HepG2 (cell line): ENCODE measurements around the gene TUBGCP6. TPM values are rescaled to one million over a fixed set of nuclear protein-coding genes. Genes with fewer than 3 reads are reported as not detected.

Experiments
- ATAC-seq: fragments of 200-7000 bp; cut with Tn5 transposase; 3 replicates; pipeline ENCODE4 v1.9.1; 2020; ENCODE audit warnings: mild to moderate bottlenecking, moderate library complexity
- BruUV-seq: library from RNA; stranded (reverse); fragments of 400-500 nt; replicated peaks from 2 replicates; lab custom pipeline; 2021; lab: Mats Ljungman, UMichigan
- CTCF ChIA-PET: fragments of 300-600 bp; formaldehyde crosslinking; extraction: SDS; loops from one replicate; lab custom pipeline; 2021; ENCODE audit warnings: low total read pairs, inconsistent platforms, low intra/inter-chr PET ratio; lab: Yijun Ruan, JAX
- POLR2A ChIA-PET: fragments of 350-600 bp; sonication (Branson Sonifier 250); formaldehyde crosslinking; loops from one replicate; lab custom pipeline; 2020; ENCODE audit warnings: antibody characterized with exemption, inconsistent platforms; lab: Yijun Ruan, JAX
- DNase-seq: peaks from one replicate; pipeline ENCODE4 v3.0.0-alpha.2; 2015; ENCODE audit warnings: low spot score
- FAIRE-seq: peaks from 3 replicates; lab custom pipeline; 2011; peaks lifted over from hg19 to GRCh38; lab: Jason Lieb, UNC
- H2AFZ ChIP-seq: one replicate; pipeline ENCODE4 v1.6.1; 2011; ENCODE audit warnings: low read length, inconsistent platforms
- H3K27ac ChIP-seq: fragments of 300-600 bp; 3 replicates; pipeline ENCODE4 v1.8.0; 2011; ENCODE audit warnings: mixed run types, mild to moderate bottlenecking, mixed read lengths, low read length, inconsistent platforms; ENCODE audit not compliant: insufficient read depth; ENCODE audit errors: extremely low read length
- H3K27me3 ChIP-seq, 2 experiments: fragments of 200-600 bp in 1 of 2; 2 replicates in 1 of 2; 3 replicates in 1 of 2; pipeline versions ENCODE4 v1.6.0 to v1.8.0; 2011; ENCODE audit warnings: low read length in 2 of 2, mild to moderate bottlenecking in 2 of 2, moderate library complexity in 2 of 2, inconsistent platforms in 1 of 2; ENCODE audit not compliant: insufficient read depth in 2 of 2, control insufficient read depth in 1 of 2
- H3K36me3 ChIP-seq, 2 experiments: fragments of 200-600 bp in 1 of 2; replicated peaks in 1 of 2; 2 replicates in 1 of 2; 3 replicates in 1 of 2; pipeline versions ENCODE4 v1.5.1 to v1.8.0; 2011; ENCODE audit warnings: low read length in 2 of 2, inconsistent platforms in 1 of 2; ENCODE audit not compliant: insufficient read depth in 2 of 2, control insufficient read depth in 1 of 2
- H3K4me1 ChIP-seq: 2 replicates; pipeline ENCODE4 v1.5.1; 2012; ENCODE audit warnings: low read length, inconsistent platforms; ENCODE audit not compliant: insufficient read depth
- H3K4me2 ChIP-seq: 2 replicates; pipeline ENCODE4 v1.6.0; 2011; ENCODE audit warnings: low read depth, low read length, inconsistent platforms
- H3K4me3 ChIP-seq, 3 experiments: fragments of 200-600 bp in 1 of 3; sonication (generic), shearing (Covaris generic) in 1 of 3; replicated peaks in 1 of 3; 2 replicates each; pipeline ENCODE4 v1.5.1; 2011 to 2016; ENCODE audit warnings: low read length in 3 of 3, inconsistent platforms in 2 of 3, low read depth in 2 of 3, mild to moderate bottlenecking in 2 of 3, control low read depth in 1 of 3, mixed read lengths in 1 of 3; ENCODE audit not compliant: insufficient read depth in 1 of 3
- H3K79me2 ChIP-seq: one replicate; pipeline ENCODE4 v1.6.1; 2011; ENCODE audit warnings: low read length, inconsistent platforms; ENCODE audit not compliant: insufficient read depth
- H3K9ac ChIP-seq: 2 replicates; pipeline ENCODE4 v1.6.0; 2011; ENCODE audit warnings: mild to moderate bottlenecking, low read depth, low read length, inconsistent platforms; ENCODE audit not compliant: insufficient read depth
- H3K9me3 ChIP-seq: 2 replicates; pipeline ENCODE4 v1.5.1; 2012; ENCODE audit warnings: mild to moderate bottlenecking, low read length
- H4K20me1 ChIP-seq: 2 replicates; pipeline ENCODE4 v1.6.0; 2011; ENCODE audit warnings: inconsistent platforms, mild to moderate bottlenecking, low read length, moderate library complexity; ENCODE audit not compliant: insufficient read depth
- AGO2 ChIP-seq: fragments of 200-400 bp; formaldehyde crosslinking; optimal IDR thresholded peaks from 2 replicates; pipeline ENCODE3; 2017; ENCODE audit warnings: mild to moderate bottlenecking, low read depth, low read length, moderate library complexity
- AKAP8 ChIP-seq: sonication (generic); formaldehyde crosslinking; IDR thresholded peaks from 2 replicates; pipeline ENCODE4 v1.5.1; 2020; ENCODE audit warnings: mild to moderate bottlenecking, missing genetic modification reagents
- PCBP2 ChIP-seq: fragments of 200-400 bp; formaldehyde crosslinking; optimal IDR thresholded peaks from 2 replicates; pipeline ENCODE3; 2018; ENCODE audit warnings: low read length, low read depth; ENCODE audit not compliant: poor library complexity, severe bottlenecking
- PHF20 ChIP-seq: sonication (generic); formaldehyde crosslinking; IDR thresholded peaks from 2 replicates; pipeline ENCODE4 v1.5.0; 2020; ENCODE audit warnings: mild to moderate bottlenecking, missing genetic modification reagents
- PPARG ChIP-seq: conservative IDR thresholded peaks from 2 replicates; pipeline ENCODE4 v1.6.1; 2016; ENCODE audit warnings: missing biosample characterization, missing genetic modification reagents
- RBFOX2 ChIP-seq: fragments of 200-400 bp; formaldehyde crosslinking; IDR thresholded peaks from 2 replicates; pipeline ENCODE4 v1.6.1; 2017; ENCODE audit warnings: low read depth, mild to moderate bottlenecking, low read length
- WGBS: methylation state at CpG from one replicate; pipeline ENCODE4 v1.1.6; 2017; ENCODE audit warnings: low lambda C conversion rate; 5-methylcytosine and 5-hydroxymethylcytosine counted together
- in situ Hi-C: cut with HindIII; loops from 2 replicates; pipeline ENCODE4 v1.10.0; 2017; ENCODE audit warnings: low pct_unique_long_range_greater_than_20kb; ENCODE audit not compliant: extremely low pct_ligation_motif_present
- intact Hi-C: fragments of 100-400 bp; cut with micrococcal nuclease; formaldehyde crosslinking; loops from one replicate; pipeline ENCODE4 v1.10.0; 2022; ENCODE audit not compliant: unreplicated experiment
- polyA plus RNA-seq, 8 experiments: library from polyadenylated mRNA; depleted of rRNA in 3 of 8; stranded (reverse) in 7 of 8; unstranded in 1 of 8; fragments of >200 nt; fragmentation: Illumina TruSeq in 4 of 8; extraction: Trizol in 4 of 8; gene quantifications; 2 replicates each; pipeline versions ENCODE4 v1.2.1 to v1.2.3, GENCODE V29; 2011 to 2016; ENCODE audit warnings: low read depth in 4 of 8, missing spikeins in 1 of 8, mixed read lengths in 1 of 8; ENCODE audit not compliant: insufficient read depth in 1 of 8
- total RNA-seq, 5 experiments: library from RNA; depleted of rRNA; stranded (reverse); fragments of >200 nt; fragmentation: Illumina TruSeq; extraction: Trizol; gene quantifications; 2 replicates each; pipeline ENCODE4 v1.2.3, GENCODE V29; 2016; ENCODE audit warnings: low read depth in 1 of 5
- TF ChIP-seq, protein P1 (sequence below): IDR thresholded peaks from 2 replicates; pipeline ENCODE4 v1.6.1; 2016; ENCODE audit warnings: mild to moderate bottlenecking, missing biosample characterization, missing genetic modification reagents
- TF ChIP-seq, protein P2 (sequence below): sonication (generic); formaldehyde crosslinking; IDR thresholded peaks from 2 replicates; pipeline ENCODE4 v1.4.0; 2020; ENCODE audit warnings: mild to moderate bottlenecking, missing genetic modification reagents
- TF ChIP-seq, protein P3 (sequence below): sonication (generic); formaldehyde crosslinking; IDR thresholded peaks from 2 replicates; pipeline ENCODE4 v1.4.0; 2020; ENCODE audit warnings: missing genetic modification reagents

The TUBGCP6 gene
- total and polyA plus RNA-seq, 2 of the 13 experiments (the other 11 are each of a cell fraction or from before 2014, with no cell fraction given) = 14.6 to 15.7 TPM

DNA sequence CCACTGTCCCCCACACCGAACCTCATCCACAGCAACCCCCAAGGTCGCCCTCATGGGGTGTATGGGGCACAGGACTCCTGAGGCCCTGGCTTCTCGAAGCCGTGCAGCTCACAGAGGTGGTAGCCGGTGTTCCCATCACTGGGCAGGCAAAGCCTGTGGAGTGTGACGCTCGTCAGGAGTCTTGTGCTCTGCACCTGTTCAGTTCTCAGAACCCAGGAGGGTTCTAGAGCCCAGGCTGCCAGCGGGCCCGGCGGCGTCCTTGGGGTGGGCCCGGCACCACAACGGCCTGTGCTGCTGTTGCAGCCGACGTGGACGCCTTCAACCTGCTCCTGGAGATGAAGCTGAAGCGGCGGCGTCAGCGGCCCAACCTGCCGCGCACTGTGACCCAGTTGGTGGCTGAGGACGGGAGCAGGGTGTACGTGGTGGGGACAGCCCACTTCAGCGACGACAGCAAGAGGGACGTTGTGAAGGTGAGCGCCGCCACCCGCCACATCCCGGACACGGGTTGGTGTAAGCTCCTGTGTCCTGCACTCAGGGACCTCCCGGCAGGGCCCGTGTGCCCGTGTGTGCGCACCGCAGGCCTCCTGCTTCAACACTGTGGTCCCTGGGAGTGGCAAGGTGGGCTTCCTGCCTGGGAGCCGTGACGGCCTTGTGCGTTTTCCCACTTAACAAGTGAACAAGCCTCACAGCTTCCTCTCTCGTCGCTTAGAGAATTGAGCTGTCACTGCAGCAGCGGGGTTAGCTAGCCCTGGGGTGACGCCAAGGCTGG, 50.6 kb downstream of the TUBGCP6 start:
- FAIRE-seq (no peak), DNase-seq (no peak), ATAC-seq (no peak)
- Histone ChIP-seq H3K79me2 (peaks cover 2% of the 10 kb centered on the region), H3K4me2 (no peak overlapping the region), H3K9ac (no peak overlapping the region), H3K27ac (no peak overlapping the region), H3K36me3 (peaks cover 19 to 21% of the 10 kb centered on the region in 2 experiments; a peak in 4 of 5 replicates), H3K9me3 (no peaks in the 10 kb centered on the region), H4K20me1 (no peaks in the 10 kb centered on the region), H2AFZ (no peak overlapping the region), H3K27me3 (no peaks in the 10 kb centered on the region), H3K4me3 (no peak overlapping the region), H3K4me1 (no peaks in the 10 kb centered on the region)
- CTCF ChIA-PET = no interaction called here
- intact Hi-C loops (no loop called here), in situ Hi-C loops (no loop called here)
- 96% methylated on average over 33 of the region's 44 CpGs for WGBS
- no TSS peak for BruUV-seq
- peak; percentile 46 for TF ChIP-seq RBFOX2
- no peak for TF ChIP-seq PCBP2
- TF ChIP-seq AGO2 = peak; percentile 41
- POLR2A ChIA-PET = no interaction called here

DNA sequence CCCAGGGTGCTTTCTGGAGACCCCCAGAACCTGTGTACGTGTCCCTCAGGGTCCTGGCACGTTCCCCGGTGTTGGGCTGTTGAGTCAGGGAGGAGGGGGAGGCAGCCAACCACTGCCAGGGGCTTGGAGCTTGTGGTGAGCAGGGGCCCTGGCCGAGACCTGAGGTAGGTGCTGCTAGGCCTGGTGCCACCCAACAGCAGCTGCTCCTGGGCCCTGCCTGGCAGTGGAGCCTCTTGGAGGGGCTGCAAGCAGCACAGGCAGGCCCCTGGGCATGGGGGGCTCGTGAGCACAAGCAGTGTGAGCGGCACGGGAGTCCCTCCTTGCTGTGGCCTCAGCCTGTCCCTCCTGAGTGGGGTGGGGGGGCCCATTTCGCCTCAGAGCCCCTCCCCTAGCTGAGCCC, 51.2 kb downstream of the TUBGCP6 start:
- WGBS = 100% methylated on average over 3 of the region's 8 CpGs
- TF ChIP-seq, protein P1, sequence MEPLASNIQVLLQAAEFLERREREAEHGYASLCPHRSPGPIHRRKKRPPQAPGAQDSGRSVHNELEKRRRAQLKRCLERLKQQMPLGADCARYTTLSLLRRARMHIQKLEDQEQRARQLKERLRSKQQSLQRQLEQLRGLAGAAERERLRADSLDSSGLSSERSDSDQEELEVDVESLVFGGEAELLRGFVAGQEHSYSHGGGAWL (CRISPR knock-in tag) = no peak
- 0 out of 2 replicates have a peak, but pooled peaks have one; percentile 1 for TF ChIP-seq AKAP8 (CRISPR knock-in tag)
- no peak for TF ChIP-seq PHF20 (CRISPR knock-in tag)
- TF ChIP-seq, protein P2, sequence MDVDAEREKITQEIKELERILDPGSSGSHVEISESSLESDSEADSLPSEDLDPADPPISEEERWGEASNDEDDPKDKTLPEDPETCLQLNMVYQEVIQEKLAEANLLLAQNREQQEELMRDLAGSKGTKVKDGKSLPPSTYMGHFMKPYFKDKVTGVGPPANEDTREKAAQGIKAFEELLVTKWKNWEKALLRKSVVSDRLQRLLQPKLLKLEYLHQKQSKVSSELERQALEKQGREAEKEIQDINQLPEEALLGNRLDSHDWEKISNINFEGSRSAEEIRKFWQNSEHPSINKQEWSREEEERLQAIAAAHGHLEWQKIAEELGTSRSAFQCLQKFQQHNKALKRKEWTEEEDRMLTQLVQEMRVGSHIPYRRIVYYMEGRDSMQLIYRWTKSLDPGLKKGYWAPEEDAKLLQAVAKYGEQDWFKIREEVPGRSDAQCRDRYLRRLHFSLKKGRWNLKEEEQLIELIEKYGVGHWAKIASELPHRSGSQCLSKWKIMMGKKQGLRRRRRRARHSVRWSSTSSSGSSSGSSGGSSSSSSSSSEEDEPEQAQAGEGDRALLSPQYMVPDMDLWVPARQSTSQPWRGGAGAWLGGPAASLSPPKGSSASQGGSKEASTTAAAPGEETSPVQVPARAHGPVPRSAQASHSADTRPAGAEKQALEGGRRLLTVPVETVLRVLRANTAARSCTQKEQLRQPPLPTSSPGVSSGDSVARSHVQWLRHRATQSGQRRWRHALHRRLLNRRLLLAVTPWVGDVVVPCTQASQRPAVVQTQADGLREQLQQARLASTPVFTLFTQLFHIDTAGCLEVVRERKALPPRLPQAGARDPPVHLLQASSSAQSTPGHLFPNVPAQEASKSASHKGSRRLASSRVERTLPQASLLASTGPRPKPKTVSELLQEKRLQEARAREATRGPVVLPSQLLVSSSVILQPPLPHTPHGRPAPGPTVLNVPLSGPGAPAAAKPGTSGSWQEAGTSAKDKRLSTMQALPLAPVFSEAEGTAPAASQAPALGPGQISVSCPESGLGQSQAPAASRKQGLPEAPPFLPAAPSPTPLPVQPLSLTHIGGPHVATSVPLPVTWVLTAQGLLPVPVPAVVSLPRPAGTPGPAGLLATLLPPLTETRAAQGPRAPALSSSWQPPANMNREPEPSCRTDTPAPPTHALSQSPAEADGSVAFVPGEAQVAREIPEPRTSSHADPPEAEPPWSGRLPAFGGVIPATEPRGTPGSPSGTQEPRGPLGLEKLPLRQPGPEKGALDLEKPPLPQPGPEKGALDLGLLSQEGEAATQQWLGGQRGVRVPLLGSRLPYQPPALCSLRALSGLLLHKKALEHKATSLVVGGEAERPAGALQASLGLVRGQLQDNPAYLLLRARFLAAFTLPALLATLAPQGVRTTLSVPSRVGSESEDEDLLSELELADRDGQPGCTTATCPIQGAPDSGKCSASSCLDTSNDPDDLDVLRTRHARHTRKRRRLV (CRISPR knock-in tag) = no peak
- TF ChIP-seq, protein P3, sequence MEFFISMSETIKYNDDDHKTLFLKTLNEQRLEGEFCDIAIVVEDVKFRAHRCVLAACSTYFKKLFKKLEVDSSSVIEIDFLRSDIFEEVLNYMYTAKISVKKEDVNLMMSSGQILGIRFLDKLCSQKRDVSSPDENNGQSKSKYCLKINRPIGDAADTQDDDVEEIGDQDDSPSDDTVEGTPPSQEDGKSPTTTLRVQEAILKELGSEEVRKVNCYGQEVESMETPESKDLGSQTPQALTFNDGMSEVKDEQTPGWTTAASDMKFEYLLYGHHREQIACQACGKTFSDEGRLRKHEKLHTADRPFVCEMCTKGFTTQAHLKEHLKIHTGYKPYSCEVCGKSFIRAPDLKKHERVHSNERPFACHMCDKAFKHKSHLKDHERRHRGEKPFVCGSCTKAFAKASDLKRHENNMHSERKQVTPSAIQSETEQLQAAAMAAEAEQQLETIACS (CRISPR knock-in tag) = no peak
- no peak for TF ChIP-seq PPARG (CRISPR knock-in tag)
- Histone ChIP-seq H3K27ac (no peak overlapping the region), H3K4me3 (no peak overlapping the region), H4K20me1 (no peaks in the 10 kb centered on the region), H3K27me3 (no peaks in the 10 kb centered on the region), H3K9me3 (no peaks in the 10 kb centered on the region), H2AFZ (no peak overlapping the region), H3K4me1 (no peaks in the 10 kb centered on the region), H3K9ac (no peak overlapping the region), H3K36me3 (peaks cover 20 to 21% of the 10 kb centered on the region in 2 experiments; a peak in 4 of 5 replicates), H3K79me2 (peaks cover 5% of the 10 kb centered on the region), H3K4me2 (no peak overlapping the region)
- no TSS peak for BruUV-seq
- in situ Hi-C loops = no loop called here
- CTCF ChIA-PET = no interaction called here
- no peak for DNase-seq
- intact Hi-C loops = no loop called here
- no peak for FAIRE-seq
- no peak for ATAC-seq
- POLR2A ChIA-PET = no interaction called here
